Right atrium auricular region (tissue), 2 donors: ENCODE data around the gene NASP. TPM values are rescaled to one million over a fixed set of nuclear protein-coding genes. Genes with fewer than 3 reads are reported as not detected.

Experiments
- DNase-seq: peaks from one replicate; pipeline ENCODE4 v3.0.0-alpha.2; 2019; ENCODE audit warnings: low spot score
- H3K27ac ChIP-seq, 2 donors: fragments of 200-600 bp; sonication (generic); 1 replicate in 1 of 2; 2 replicates in 1 of 2; pipeline ENCODE4 v1.5.1; 2016 to 2019
- H3K27me3 ChIP-seq, 2 donors: fragments of 200-600 bp; sonication (generic); one replicate each; pipeline versions ENCODE4 v1.5.1 to v1.6.0; 2017 to 2019
- H3K36me3 ChIP-seq: fragments of 200-600 bp; sonication (generic); one replicate; pipeline ENCODE4 v1.5.1; 2016
- H3K4me1 ChIP-seq, 2 donors: fragments of 200-600 bp; sonication (generic); one replicate each; pipeline versions ENCODE4 v1.5.1 to v1.6.0; 2017 to 2019
- H3K4me3 ChIP-seq, 2 donors: fragments of 200-600 bp; sonication (generic); 1 replicate in 1 of 2; 2 replicates in 1 of 2; pipeline ENCODE4 v1.5.1; 2017 to 2019; ENCODE audit warnings: mild to moderate bottlenecking in 1 of 2, moderate library complexity in 1 of 2
- H3K9me3 ChIP-seq, 2 donors: fragments of 200-600 bp; sonication (generic); one replicate each; pipeline ENCODE4 v1.5.1; 2019
- CTCF ChIP-seq, 2 donors: fragments of 200-600 bp; sonication (generic); IDR thresholded peaks; one replicate each; pipeline ENCODE4 v1.5.1; 2019; ENCODE audit warnings: antibody characterized with exemption in 2 of 2
- total RNA-seq, 2 donors: library from RNA; depleted of rRNA; stranded (reverse); fragments of >200 nt; gene quantifications; one replicate each; pipeline ENCODE4 v1.1.0, GENCODE V29; 2016

NASP gene
- total RNA-seq, 2 donors from 2014 or later, result 30.6 to 32.3 TPM

GRCh38 chr1:45666836-45667235 lies 83.0 kb downstream of the NASP start:
- no peak for DNase-seq
- Histone ChIP-seq H3K36me3 (no peaks in the 10 kb centered on the region), H3K4me3 (no peak overlapping the region), H3K27me3 (no peaks in the 10 kb centered on the region), H3K9me3 (no peaks in the 10 kb centered on the region), H3K4me1 (peaks cover 0 to 48% of the 10 kb centered on the region in 2 donors), H3K27ac (no peak overlapping the region)
- no peak for TF ChIP-seq CTCF (IDR thresholded peaks at IDR 0.05)

GRCh38 chr1:45667321-45668111 lies 83.7 kb downstream of the NASP start:
- no peak for DNase-seq
- Histone ChIP-seq H3K27ac (no peak overlapping the region), H3K9me3 (no peaks in the 10 kb centered on the region), H3K36me3 (no peaks in the 10 kb centered on the region), H3K4me3 (no peak overlapping the region), H3K27me3 (no peaks in the 10 kb centered on the region), H3K4me1 (peaks cover 0 to 49% of the 10 kb centered on the region in 2 donors)
- no peak for TF ChIP-seq CTCF (IDR thresholded peaks at IDR 0.05)

Other genes with a start within 250 kb of the NASP start
- 1 to 10 TPM; 5.4 to 6.8 TPM for gene TOE1, start 243.9 kb upstream of the NASP start, total RNA-seq
- 10 to 100 TPM in 1 of 2 donors, 1 to 10 TPM in 1; 4.2 to 11.1 TPM for gene MUTYH, start 243.6 kb upstream of the NASP start, total RNA-seq
- gene TESK2, start 92.9 kb upstream of the NASP start, total RNA-seq, result 1 to 10 TPM; 2.8 to 3.5 TPM
- 1 to 10 TPM; 1.4 to 1.9 TPM for gene CCDC163, start 84.0 kb upstream of the NASP start, total RNA-seq
- gene MMACHC, start 83.7 kb upstream of the NASP start, total RNA-seq, result 10 to 100 TPM in 1 of 2 donors, 1 to 10 TPM in 1; 9.8 to 13.7 TPM
- gene PRDX1, start 62.2 kb upstream of the NASP start, total RNA-seq, result 100 to 1,000 TPM; 371 to 655 TPM
- gene AKR1A1, start 33.2 kb upstream of the NASP start, total RNA-seq, result 10 to 100 TPM; 47.2 to 53.3 TPM
- under 1 TPM; 0.39 to 0.52 TPM for gene CCDC17, start 40.0 kb downstream of the NASP start, total RNA-seq
- gene GPBP1L1, start 102.5 kb downstream of the NASP start, total RNA-seq, result 100 to 1,000 TPM in 1 of 2 donors, 10 to 100 TPM in 1; 77.3 to 106 TPM
- 10 to 100 TPM; 27.7 to 38.2 TPM for gene TMEM69, start 104.1 kb downstream of the NASP start, total RNA-seq
- gene IPP, start 166.6 kb downstream of the NASP start, total RNA-seq, result 1 to 10 TPM; 7.2 to 8.2 TPM
- gene MAST2, start 219.6 kb downstream of the NASP start, total RNA-seq, result 10 to 100 TPM; 44.5 to 52.1 TPM